HEK293 (cell line): ENCODE results near the gene MECP2.
A peak's percentile ranks its signal among the peaks of the same experiment; 100 is the strongest.

ENCODE experiments used
- CTCF ChIA-PET: fragments of 350-600 bp; formaldehyde crosslinking; extraction: SDS; loops from one replicate; lab custom pipeline; 2021; ENCODE audit warnings: antibody characterized with exemption; lab: Yijun Ruan, JAX
- POLR2A ChIA-PET: fragments of 300-600 bp; formaldehyde crosslinking; extraction: SDS; loops from one replicate; lab custom pipeline; 2020; ENCODE audit warnings: antibody characterized with exemption, inconsistent platforms; lab: Yijun Ruan, JAX
- H3K27ac ChIP-seq: fragments of 200-500 bp; sonication (Bioruptor generic); 2 replicates; pipeline ENCODE4 v1.5.1; 2014; ENCODE audit warnings: low read depth, low read length, control low read depth, inconsistent platforms; ENCODE audit errors: extremely low read depth
- H3K36me3 ChIP-seq, 2 experiments: fragments of 200-500 bp in 1 of 2; sonication (Bioruptor generic) in 1 of 2; 1 replicate in 1 of 2; 2 replicates in 1 of 2; pipeline ENCODE4 v1.5.1; 2014 to 2017; ENCODE audit warnings: inconsistent platforms in 2 of 2, low read length in 2 of 2; ENCODE audit not compliant: control insufficient read depth in 2 of 2, insufficient read depth in 1 of 2
- H3K4me1 ChIP-seq: fragments of 200-500 bp; sonication (Bioruptor generic); 2 replicates; pipeline ENCODE4 v1.5.1; 2014; ENCODE audit warnings: mild to moderate bottlenecking, low read length, inconsistent platforms; ENCODE audit not compliant: control insufficient read depth, insufficient read depth
- H3K4me3 ChIP-seq: 2 replicates; pipeline ENCODE4 v1.5.1; 2011; ENCODE audit warnings: low read depth, mild to moderate bottlenecking, control low read depth, low read length, moderate library complexity
- H3K9me3 ChIP-seq: fragments of 200-500 bp; sonication (Bioruptor generic); 2 replicates; pipeline ENCODE4 v1.5.1; 2014; ENCODE audit warnings: low read depth, low read length, inconsistent platforms; ENCODE audit not compliant: control insufficient read depth, insufficient read depth
- BCL11A ChIP-seq: fragments of 450-650 bp; formaldehyde crosslinking; IDR thresholded peaks from 2 replicates; pipeline ENCODE4 v1.5.1; 2016; ENCODE audit warnings: low read depth, missing biosample characterization, missing genetic modification characterization
- GLI4 ChIP-seq: fragments of 450-650 bp; formaldehyde crosslinking; IDR thresholded peaks from 2 replicates; pipeline ENCODE4 v1.5.1; 2016; ENCODE audit warnings: missing biosample characterization, missing genetic modification characterization
- MZF1 ChIP-seq: fragments of 450-650 bp; formaldehyde crosslinking; IDR thresholded peaks from 2 replicates; pipeline ENCODE4 v1.5.1; 2017; ENCODE audit warnings: missing biosample characterization, missing genetic modification characterization, borderline replicate concordance
- PRDM1 ChIP-seq: fragments of 450-650 bp; formaldehyde crosslinking; IDR thresholded peaks from 2 replicates; pipeline ENCODE4; 2016; ENCODE audit warnings: missing biosample characterization, missing genetic modification characterization
- ZBTB7A ChIP-seq: fragments of 450-650 bp; formaldehyde crosslinking; IDR thresholded peaks from 2 replicates; pipeline ENCODE4 v1.5.1; 2016; ENCODE audit warnings: low read depth, missing biosample characterization, missing genetic modification characterization
- ZBTB8A ChIP-seq: fragments of 450-650 bp; formaldehyde crosslinking; IDR thresholded peaks from 2 replicates; pipeline ENCODE4 v1.5.1; 2016; ENCODE audit warnings: missing biosample characterization, missing genetic modification characterization
- ZNF19 ChIP-seq: fragments of 450-650 bp; formaldehyde crosslinking; IDR thresholded peaks from 2 replicates; pipeline ENCODE4; 2016; ENCODE audit warnings: missing biosample characterization, missing genetic modification characterization, low read depth
- ZNF248 ChIP-seq: fragments of 450-650 bp; formaldehyde crosslinking; IDR thresholded peaks from 2 replicates; pipeline ENCODE4 v1.5.1; 2017; ENCODE audit warnings: missing biosample characterization, missing genetic modification characterization
- ZNF341 ChIP-seq: fragments of 450-650 bp; formaldehyde crosslinking; IDR thresholded peaks from 2 replicates; pipeline ENCODE4; 2016; ENCODE audit warnings: low read depth, missing biosample characterization, missing genetic modification characterization
- ZNF423 ChIP-seq: fragments of 450-650 bp; formaldehyde crosslinking; IDR thresholded peaks from 2 replicates; pipeline ENCODE4 v1.5.1; 2016; ENCODE audit warnings: missing biosample characterization, missing genetic modification characterization
- ZNF558 ChIP-seq: fragments of 450-650 bp; formaldehyde crosslinking; IDR thresholded peaks from 2 replicates; pipeline ENCODE4 v1.5.1; 2016; ENCODE audit warnings: missing biosample characterization, missing genetic modification characterization
- ZNF600 ChIP-seq: fragments of 450-650 bp; formaldehyde crosslinking; IDR thresholded peaks from 2 replicates; pipeline ENCODE4 v1.5.1; 2016; ENCODE audit warnings: missing biosample characterization, missing genetic modification characterization
- ZNF621 ChIP-seq: fragments of 450-650 bp; formaldehyde crosslinking; IDR thresholded peaks from 2 replicates; pipeline ENCODE4 v1.5.1; 2017; ENCODE audit warnings: missing biosample characterization, missing genetic modification characterization
- ZNF654 ChIP-seq: fragments of 450-650 bp; formaldehyde crosslinking; IDR thresholded peaks from 2 replicates; pipeline ENCODE4 v1.5.1; 2016; ENCODE audit warnings: low read depth, missing biosample characterization, missing genetic modification characterization
- ZNF692 ChIP-seq: fragments of 450-650 bp; formaldehyde crosslinking; IDR thresholded peaks from 2 replicates; pipeline ENCODE4 v1.5.1; 2016; ENCODE audit warnings: missing biosample characterization, missing genetic modification characterization
- ZNF747 ChIP-seq: fragments of 450-650 bp; formaldehyde crosslinking; IDR thresholded peaks from 2 replicates; pipeline ENCODE4 v1.5.1; 2016; ENCODE audit warnings: missing biosample characterization, missing genetic modification characterization
- TF ChIP-seq, protein P1 (sequence below): fragments of 450-650 bp; formaldehyde crosslinking; IDR thresholded peaks from 2 replicates; pipeline ENCODE4 v1.5.1; 2016; ENCODE audit warnings: missing biosample characterization, missing genetic modification characterization
- TF ChIP-seq, protein P2 (sequence below): fragments of 450-650 bp; formaldehyde crosslinking; IDR thresholded peaks from 2 replicates; pipeline ENCODE4 v1.5.1; 2016; ENCODE audit warnings: missing biosample characterization, missing genetic modification characterization
- TF ChIP-seq, protein P3 (sequence below): IDR thresholded peaks from 2 replicates; pipeline ENCODE4 v1.6.1; 2011; ENCODE audit warnings: mild to moderate bottlenecking, low read depth, low read length, borderline replicate concordance
- TF ChIP-seq, protein P4 (sequence below): fragments of 450-650 bp; formaldehyde crosslinking; IDR thresholded peaks from 2 replicates; pipeline ENCODE4 v1.5.1; 2016; ENCODE audit warnings: missing biosample characterization, missing genetic modification characterization
- TF ChIP-seq, protein P5 (sequence below): fragments of 450-650 bp; formaldehyde crosslinking; IDR thresholded peaks from 2 replicates; pipeline ENCODE4 v1.5.1; 2017; ENCODE audit warnings: missing biosample characterization, missing genetic modification characterization

The MECP2 gene

GRCh38 chrX:154028502-154029184 lies 68.9 kb downstream of the MECP2 start:
- H3K36me3 ChIP-seq = peaks cover 0 to 64% of the 10 kb centered on the region in 2 experiments; a peak in 1 of 3 replicates
- ChIA-PET CTCF (interaction anchor here (0.6 to 4.7 kb wide), 6 partner anchors 13 to 278 kb away, joined by 3 to 29 read pairs (median 5); no protein-coding TSS in a partner anchor), POLR2A (interaction anchor here (0.6 kb wide), 1 partner anchor 64 kb away, joined by 3 read pairs; no protein-coding TSS in a partner anchor)
- no peak overlapping the region for H3K27ac ChIP-seq
- no peak overlapping the region for H3K4me3 ChIP-seq
- no peaks in the 10 kb centered on the region for H3K9me3 ChIP-seq
- TF ChIP-seq ZNF654 (tag by site-specific recombination) (no peak), ZNF558 (no peak), PRDM1 (tag by site-specific recombination) (peak; percentile 62; the same call in 1 of the 2 replicates)
- TF ChIP-seq, protein P1, sequence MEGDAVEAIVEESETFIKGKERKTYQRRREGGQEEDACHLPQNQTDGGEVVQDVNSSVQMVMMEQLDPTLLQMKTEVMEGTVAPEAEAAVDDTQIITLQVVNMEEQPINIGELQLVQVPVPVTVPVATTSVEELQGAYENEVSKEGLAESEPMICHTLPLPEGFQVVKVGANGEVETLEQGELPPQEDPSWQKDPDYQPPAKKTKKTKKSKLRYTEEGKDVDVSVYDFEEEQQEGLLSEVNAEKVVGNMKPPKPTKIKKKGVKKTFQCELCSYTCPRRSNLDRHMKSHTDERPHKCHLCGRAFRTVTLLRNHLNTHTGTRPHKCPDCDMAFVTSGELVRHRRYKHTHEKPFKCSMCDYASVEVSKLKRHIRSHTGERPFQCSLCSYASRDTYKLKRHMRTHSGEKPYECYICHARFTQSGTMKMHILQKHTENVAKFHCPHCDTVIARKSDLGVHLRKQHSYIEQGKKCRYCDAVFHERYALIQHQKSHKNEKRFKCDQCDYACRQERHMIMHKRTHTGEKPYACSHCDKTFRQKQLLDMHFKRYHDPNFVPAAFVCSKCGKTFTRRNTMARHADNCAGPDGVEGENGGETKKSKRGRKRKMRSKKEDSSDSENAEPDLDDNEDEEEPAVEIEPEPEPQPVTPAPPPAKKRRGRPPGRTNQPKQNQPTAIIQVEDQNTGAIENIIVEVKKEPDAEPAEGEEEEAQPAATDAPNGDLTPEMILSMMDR = no peak
- TF ChIP-seq, protein P2, sequence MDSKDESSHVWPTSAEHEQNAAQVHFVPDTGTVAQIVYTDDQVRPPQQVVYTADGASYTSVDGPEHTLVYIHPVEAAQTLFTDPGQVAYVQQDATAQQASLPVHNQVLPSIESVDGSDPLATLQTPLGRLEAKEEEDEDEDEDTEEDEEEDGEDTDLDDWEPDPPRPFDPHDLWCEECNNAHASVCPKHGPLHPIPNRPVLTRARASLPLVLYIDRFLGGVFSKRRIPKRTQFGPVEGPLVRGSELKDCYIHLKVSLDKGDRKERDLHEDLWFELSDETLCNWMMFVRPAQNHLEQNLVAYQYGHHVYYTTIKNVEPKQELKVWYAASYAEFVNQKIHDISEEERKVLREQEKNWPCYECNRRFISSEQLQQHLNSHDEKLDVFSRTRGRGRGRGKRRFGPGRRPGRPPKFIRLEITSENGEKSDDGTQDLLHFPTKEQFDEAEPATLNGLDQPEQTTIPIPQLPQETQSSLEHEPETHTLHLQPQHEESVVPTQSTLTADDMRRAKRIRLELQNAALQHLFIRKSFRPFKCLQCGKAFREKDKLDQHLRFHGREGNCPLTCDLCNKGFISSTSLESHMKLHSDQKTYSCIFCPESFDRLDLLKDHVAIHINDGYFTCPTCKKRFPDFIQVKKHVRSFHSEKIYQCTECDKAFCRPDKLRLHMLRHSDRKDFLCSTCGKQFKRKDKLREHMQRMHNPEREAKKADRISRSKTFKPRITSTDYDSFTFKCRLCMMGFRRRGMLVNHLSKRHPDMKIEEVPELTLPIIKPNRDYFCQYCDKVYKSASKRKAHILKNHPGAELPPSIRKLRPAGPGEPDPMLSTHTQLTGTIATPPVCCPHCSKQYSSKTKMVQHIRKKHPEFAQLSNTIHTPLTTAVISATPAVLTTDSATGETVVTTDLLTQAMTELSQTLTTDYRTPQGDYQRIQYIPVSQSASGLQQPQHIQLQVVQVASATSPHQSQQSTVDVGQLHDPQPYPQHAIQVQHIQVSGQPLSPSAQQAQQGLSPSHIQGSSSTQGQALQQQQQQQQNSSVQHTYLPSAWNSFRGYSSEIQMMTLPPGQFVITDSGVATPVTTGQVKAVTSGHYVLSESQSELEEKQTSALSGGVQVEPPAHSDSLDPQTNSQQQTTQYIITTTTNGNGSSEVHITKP (tag by site-specific recombination) = no peak
- H3K4me1 ChIP-seq = no peaks in the 10 kb centered on the region

GRCh38 chrX:154027986-154028385 lies 69.5 kb downstream of the MECP2 start:
- POLR2A ChIA-PET = no interaction called here
- TF ChIP-seq ZBTB8A (tag by site-specific recombination) (no peak), ZNF600 (tag by site-specific recombination) (no peak), ZNF248 (tag by site-specific recombination) (no peak), PRDM1 (tag by site-specific recombination) (no peak), ZNF19 (tag by site-specific recombination) (no peak), ZBTB7A (no peak), ZNF341 (tag by site-specific recombination) (no peak), ZNF423 (tag by site-specific recombination) (no peak), ZNF747 (tag by site-specific recombination) (no peak), ZNF692 (tag by site-specific recombination) (no peak), BCL11A (tag by site-specific recombination) (no peak), ZNF621 (tag by site-specific recombination) (no peak), MZF1 (tag by site-specific recombination) (no peak), GLI4 (tag by site-specific recombination) (no peak)
- TF ChIP-seq, protein P3, sequence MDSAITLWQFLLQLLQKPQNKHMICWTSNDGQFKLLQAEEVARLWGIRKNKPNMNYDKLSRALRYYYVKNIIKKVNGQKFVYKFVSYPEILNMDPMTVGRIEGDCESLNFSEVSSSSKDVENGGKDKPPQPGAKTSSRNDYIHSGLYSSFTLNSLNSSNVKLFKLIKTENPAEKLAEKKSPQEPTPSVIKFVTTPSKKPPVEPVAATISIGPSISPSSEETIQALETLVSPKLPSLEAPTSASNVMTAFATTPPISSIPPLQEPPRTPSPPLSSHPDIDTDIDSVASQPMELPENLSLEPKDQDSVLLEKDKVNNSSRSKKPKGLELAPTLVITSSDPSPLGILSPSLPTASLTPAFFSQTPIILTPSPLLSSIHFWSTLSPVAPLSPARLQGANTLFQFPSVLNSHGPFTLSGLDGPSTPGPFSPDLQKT = no peak
- TF ChIP-seq, protein P4, sequence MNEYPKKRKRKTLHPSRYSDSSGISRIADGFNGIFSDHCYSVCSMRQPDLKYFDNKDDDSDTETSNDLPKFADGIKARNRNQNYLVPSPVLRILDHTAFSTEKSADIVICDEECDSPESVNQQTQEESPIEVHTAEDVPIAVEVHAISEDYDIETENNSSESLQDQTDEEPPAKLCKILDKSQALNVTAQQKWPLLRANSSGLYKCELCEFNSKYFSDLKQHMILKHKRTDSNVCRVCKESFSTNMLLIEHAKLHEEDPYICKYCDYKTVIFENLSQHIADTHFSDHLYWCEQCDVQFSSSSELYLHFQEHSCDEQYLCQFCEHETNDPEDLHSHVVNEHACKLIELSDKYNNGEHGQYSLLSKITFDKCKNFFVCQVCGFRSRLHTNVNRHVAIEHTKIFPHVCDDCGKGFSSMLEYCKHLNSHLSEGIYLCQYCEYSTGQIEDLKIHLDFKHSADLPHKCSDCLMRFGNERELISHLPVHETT (tag by site-specific recombination) = no peak
- TF ChIP-seq, protein P5, sequence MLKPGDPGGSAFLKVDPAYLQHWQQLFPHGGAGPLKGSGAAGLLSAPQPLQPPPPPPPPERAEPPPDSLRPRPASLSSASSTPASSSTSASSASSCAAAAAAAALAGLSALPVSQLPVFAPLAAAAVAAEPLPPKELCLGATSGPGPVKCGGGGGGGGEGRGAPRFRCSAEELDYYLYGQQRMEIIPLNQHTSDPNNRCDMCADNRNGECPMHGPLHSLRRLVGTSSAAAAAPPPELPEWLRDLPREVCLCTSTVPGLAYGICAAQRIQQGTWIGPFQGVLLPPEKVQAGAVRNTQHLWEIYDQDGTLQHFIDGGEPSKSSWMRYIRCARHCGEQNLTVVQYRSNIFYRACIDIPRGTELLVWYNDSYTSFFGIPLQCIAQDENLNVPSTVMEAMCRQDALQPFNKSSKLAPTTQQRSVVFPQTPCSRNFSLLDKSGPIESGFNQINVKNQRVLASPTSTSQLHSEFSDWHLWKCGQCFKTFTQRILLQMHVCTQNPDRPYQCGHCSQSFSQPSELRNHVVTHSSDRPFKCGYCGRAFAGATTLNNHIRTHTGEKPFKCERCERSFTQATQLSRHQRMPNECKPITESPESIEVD = no peak

More at GRCh38 chrX:154027986-154028385, 69.5 kb downstream of the MECP2 start:
- CTCF ChIA-PET = interaction anchor here (1.0 to 4.7 kb wide), 2 partner anchors 14 to 18 kb away, joined by 4 to 29 read pairs; no protein-coding TSS in a partner anchor
- Histone ChIP-seq H3K4me1 (peaks cover 3% of the 10 kb centered on the region; the same call in 1 of the 2 replicates), H3K4me3 (no peak overlapping the region), H3K27ac (no peak overlapping the region), H3K36me3 (peaks cover 0 to 64% of the 10 kb centered on the region in 2 experiments; a peak in 1 of 3 replicates), H3K9me3 (no peaks in the 10 kb centered on the region)
